Kidney (tissue), 14 donors: Measurements from ENCODE around the gene ITPK1. TPM values are rescaled to one million over a fixed set of nuclear protein-coding genes. Genes with fewer than 3 reads are reported as not detected.

Experiments used
- DNase-seq, 5 donors: peaks; one replicate each; pipeline ENCODE4 v3.0.0-alpha.2; 2013 to 2020
- FAIRE-seq: peaks from 2 replicates; lab custom pipeline; 2012; peaks lifted over from hg19 to GRCh38; lab: Jason Lieb, UNC
- H3K27ac ChIP-seq, 2 donors: one replicate each; pipeline ENCODE4 v1.7.0; 2013; ENCODE audit warnings: low read depth in 2 of 2, low read length in 2 of 2, inconsistent platforms in 1 of 2
- H3K27me3 ChIP-seq: one replicate; pipeline ENCODE4 v1.7.1; 2013; ENCODE audit warnings: low read length, inconsistent platforms; ENCODE audit not compliant: control insufficient read depth, insufficient read depth
- H3K36me3 ChIP-seq, 3 donors: one replicate each; pipeline versions ENCODE4 v1.7.0 to v1.7.1; 2013; ENCODE audit warnings: low read length in 3 of 3, control low read depth in 1 of 3, inconsistent platforms in 1 of 3; ENCODE audit not compliant: insufficient read depth in 3 of 3, control insufficient read depth in 2 of 3
- H3K4me1 ChIP-seq, 3 donors: one replicate each; pipeline versions ENCODE4 v1.7.0 to v1.7.1; 2013; ENCODE audit warnings: low read length in 3 of 3, inconsistent platforms in 1 of 3, low read depth in 1 of 3; ENCODE audit not compliant: control insufficient read depth in 2 of 3, insufficient read depth in 2 of 3
- H3K4me3 ChIP-seq, 3 donors: one replicate each; pipeline versions ENCODE4 v1.7.0 to v1.8.1; 2013; ENCODE audit warnings: low read length in 3 of 3, control low read depth in 1 of 3, inconsistent platforms in 1 of 3
- H3K9ac ChIP-seq, 3 donors: one replicate each; pipeline versions ENCODE4 v1.7.0 to v1.7.1; 2013; ENCODE audit warnings: low read length in 3 of 3, control low read depth in 1 of 3, inconsistent platforms in 1 of 3
- H3K9me3 ChIP-seq, 3 donors: one replicate each; pipeline versions ENCODE4 v1.7.0 to v1.7.1; 2013; ENCODE audit warnings: low read length in 3 of 3, control low read depth in 1 of 3, inconsistent platforms in 1 of 3; ENCODE audit not compliant: control insufficient read depth in 2 of 3, insufficient read depth in 1 of 3
- CTCF ChIP-seq: IDR thresholded peaks from 3 replicates; pipeline ENCODE4 v1.5.1; 2012; ENCODE audit warnings: mild to moderate bottlenecking, moderate library complexity, borderline replicate concordance; ENCODE audit not compliant: insufficient read depth; ENCODE audit errors: extremely low read depth
- intact Hi-C: fragments of 100-400 bp; cut with DNase I; formaldehyde crosslinking; loops from one replicate; pipeline ENCODE4 v1.11.1; 2022
- polyA plus RNA-seq: library from polyadenylated mRNA; stranded (reverse); fragments of 350-450 nt; fragmentation: Illumina TruSeq; extraction: RNeasy Lipid Tissue Mini Kit (QIAGEN cat#74804); gene quantifications from one replicate; pipeline ENCODE4 v1.2.3, GENCODE V29; 2014; ENCODE audit warnings: low read depth, low replicate concordance; ENCODE audit not compliant: insufficient read depth
- total RNA-seq: library from RNA; stranded (reverse); fragmentation: NEBNext Ultra II Directional; extraction: Animal tissue kit (Norgen Biotek cat#: 25700); gene quantifications from one replicate; pipeline ENCODE4 v1.2.1, GENCODE V29; 2021
- donor health status: control.
- donor health status: control.
- donor health status: control.
- donor health status: control.
- donor health status: control.
- donor health status: DM: yes; HTN: yes; CAD: no.
- donor health status: Normal renal cell carcinoma (clear cell type).

Gene ITPK1
- total and polyA plus RNA-seq, 2 donors from 2014 or later, result 43.6 to 92.0 TPM

- H3K9ac ChIP-seq, result no peak overlapping the region
- no peaks in the 10 kb centered on the region for H3K9me3 ChIP-seq
- FAIRE-seq (no peak), DNase-seq (peak in 3 of 5 donors; percentile 66 to 85 (median 67))
- no peaks in the 10 kb centered on the region for H3K27me3 ChIP-seq
- intact Hi-C loops, result no loop called here
- H3K36me3 ChIP-seq, result no peaks in the 10 kb centered on the region
- H3K4me3 ChIP-seq, result no peak overlapping the region
- peaks cover 0 to 43% (median 39%) of the 10 kb centered on the region in 3 donors for H3K4me1 ChIP-seq
- peak overlapping the region; percentile 4 to 38 for H3K27ac ChIP-seq
- TF ChIP-seq CTCF, result no peak
These were observed 65.8 kb downstream of the ITPK1 start for GRCh38 chr14:93049867-93050331.

GRCh38 chr14:93049315-93049714 is 66.4 kb downstream of the ITPK1 start:
- DNase-seq, result no peak
- H3K27me3 ChIP-seq, result no peaks in the 10 kb centered on the region
- no peak overlapping the region for H3K9ac ChIP-seq
- H3K36me3 ChIP-seq, result no peaks in the 10 kb centered on the region
- TF ChIP-seq CTCF, result no peak
- no peak overlapping the region for H3K4me3 ChIP-seq
- H3K4me1 ChIP-seq, result peaks cover 0 to 49% (median 45%) of the 10 kb centered on the region in 3 donors
- no peak for FAIRE-seq
- no peaks in the 10 kb centered on the region for H3K9me3 ChIP-seq
- H3K27ac ChIP-seq, result peak overlapping the region in 1 of 2 donors; percentile 4
- intact Hi-C loops, result no loop called here

- Histone ChIP-seq H3K9ac (no peak overlapping the region), H3K27me3 (no peaks in the 10 kb centered on the region), H3K4me3 (no peak overlapping the region), H3K27ac (no peak overlapping the region), H3K4me1 (peaks cover 0 to 53% (median 46%) of the 10 kb centered on the region in 3 donors), H3K36me3 (no peaks in the 10 kb centered on the region), H3K9me3 (no peaks in the 10 kb centered on the region)
- no peak for DNase-seq
- no peak for TF ChIP-seq CTCF
- intact Hi-C loops, result no loop called here
- FAIRE-seq, result no peak
These were observed 66.9 kb downstream of the ITPK1 start for GRCh38 chr14:93048843-93049242.

- intact Hi-C loops, result no loop called here
- no peak overlapping the region for H3K27ac ChIP-seq
- TF ChIP-seq CTCF, result no peak
- H3K4me1 ChIP-seq, result peaks cover 0 to 65% (median 56%) of the 10 kb centered on the region in 3 donors
- DNase-seq (no peak), FAIRE-seq (no peak)
- no peak overlapping the region for H3K4me3 ChIP-seq
- no peaks in the 10 kb centered on the region for H3K9me3 ChIP-seq
- no peaks in the 10 kb centered on the region for H3K27me3 ChIP-seq
- H3K36me3 ChIP-seq, result no peaks in the 10 kb centered on the region
- no peak overlapping the region for H3K9ac ChIP-seq
These were observed 68.1 kb downstream of the ITPK1 start for GRCh38 chr14:93047661-93048060.
